OCI-LY3 (cell line): ENCODE data around the gene SERPINA12.
A peak's percentile ranks its signal among the peaks of the same experiment; 100 is the strongest.

Experiments used
- H2AFZ ChIP-seq: fragments of 200-600, 300-600 bp; shearing (Covaris generic); 2 replicates; pipeline ENCODE4 v1.6.0; 2014; ENCODE audit warnings: antibody characterized with exemption, low read depth, low read length
- H3K27ac ChIP-seq: fragments of 200-600, 300-600 bp; sonication (generic); 2 replicates; pipeline ENCODE4 v1.5.1; 2014; ENCODE audit warnings: mild to moderate bottlenecking, low read length, moderate library complexity, mixed read lengths
- H3K27me3 ChIP-seq: fragments of 200-600, 300-600 bp; sonication (generic); 2 replicates; pipeline ENCODE4 v1.6.1; 2014; ENCODE audit warnings: low read depth, low read length, mixed read lengths
- H3K36me3 ChIP-seq: fragments of 200-600, 300-600 bp; sonication (generic); replicated peaks from 2 replicates; pipeline ENCODE3; 2014; ENCODE audit warnings: low read depth, low read length, mixed read lengths
- H3K4me1 ChIP-seq: fragments of 300-600, 200-600 bp; sonication (generic); 2 replicates; pipeline ENCODE4 v1.6.1; 2014; ENCODE audit warnings: low read length, mixed read lengths
- H3K4me2 ChIP-seq: fragments of 200-600, 300-600 bp; sonication (generic); 2 replicates; pipeline ENCODE4 v1.6.1; 2014; ENCODE audit warnings: low read length, mixed read lengths
- H3K4me3 ChIP-seq: fragments of 300-600, 200-600 bp; sonication (generic); 2 replicates; pipeline ENCODE4 v1.5.1; 2014; ENCODE audit warnings: antibody characterized with exemption, mild to moderate bottlenecking, low read length, moderate library complexity
- H3K79me2 ChIP-seq: fragments of 300-600, 200-600 bp; shearing (Covaris generic); 2 replicates; pipeline ENCODE4 v1.6.1; 2014; ENCODE audit warnings: mild to moderate bottlenecking, low read length, mixed read lengths
- H3K9ac ChIP-seq: fragments of 300-600, 200-600 bp; shearing (Covaris generic); 2 replicates; pipeline ENCODE4 v1.6.0; 2014; ENCODE audit warnings: mild to moderate bottlenecking, low read length, moderate library complexity
- H3K9me3 ChIP-seq: fragments of 200-600, 300-600 bp; shearing (Covaris generic); 2 replicates; pipeline ENCODE4 v1.6.1; 2014; ENCODE audit warnings: low read length, mixed read lengths; ENCODE audit not compliant: insufficient read depth
- H4K20me1 ChIP-seq: fragments of 200-600, 300-600 bp; sonication (generic); 2 replicates; pipeline ENCODE4 v1.6.1; 2016; ENCODE audit warnings: low read length, mixed read lengths; ENCODE audit not compliant: insufficient read depth
- CTCF ChIP-seq: fragments of 200-600, 300-600 bp; sonication (generic); IDR thresholded peaks from 2 replicates; pipeline ENCODE4 v1.5.1; 2014; ENCODE audit warnings: antibody characterized with exemption, low read length, low read depth
- EZH2phosphoT487 ChIP-seq: fragments of 200-600 bp; shearing (Covaris generic); IDR thresholded peaks from 2 replicates; pipeline ENCODE4 v1.6.1; 2018; ENCODE audit warnings: antibody characterized with exemption, mixed run types, low read depth

Gene SERPINA12

GRCh38 chr14:94550041-94550440 lies 40.8 kb upstream of the SERPINA12 start:
- no peak overlapping the region for H3K27ac ChIP-seq
- no peak overlapping the region for H2AFZ ChIP-seq
- no peaks in the 10 kb centered on the region for H3K36me3 ChIP-seq
- no peak for TF ChIP-seq CTCF
- TF ChIP-seq EZH2phosphoT487, result no peak
- no peaks in the 10 kb centered on the region for H3K9me3 ChIP-seq
- no peak overlapping the region for H3K9ac ChIP-seq
- peaks cover 8% of the 10 kb centered on the region; the same call in 1 of the 2 replicates for H3K27me3 ChIP-seq
- H3K4me2 ChIP-seq, result no peak overlapping the region
- no peaks in the 10 kb centered on the region; the same call in 1 of the 2 replicates for H3K4me1 ChIP-seq
- no peak overlapping the region for H3K4me3 ChIP-seq
- H3K79me2 ChIP-seq, result no peaks in the 10 kb centered on the region
- no peaks in the 10 kb centered on the region for H4K20me1 ChIP-seq

GRCh38 chr14:94548999-94549985 lies 40.0 kb upstream of the SERPINA12 start:
- Histone ChIP-seq H2AFZ (peak overlapping the region; percentile 32; the same call in 1 of the 2 replicates), H3K79me2 (no peaks in the 10 kb centered on the region), H3K9ac (no peak overlapping the region), H3K4me2 (peak overlapping the region; percentile 31), H4K20me1 (no peaks in the 10 kb centered on the region), H3K36me3 (no peaks in the 10 kb centered on the region), H3K4me3 (no peak overlapping the region), H3K27ac (no peak overlapping the region), H3K9me3 (no peaks in the 10 kb centered on the region), H3K27me3 (peaks cover 8% of the 10 kb centered on the region; the same call in 1 of the 2 replicates), H3K4me1 (no peaks in the 10 kb centered on the region; the same call in 1 of the 2 replicates)
- TF ChIP-seq EZH2phosphoT487 (no peak), CTCF (peak; percentile 91)

GRCh38 chr14:94548131-94548998 lies 39.1 kb upstream of the SERPINA12 start:
- Histone ChIP-seq H3K36me3 (no peaks in the 10 kb centered on the region), H3K27me3 (peaks cover 8% of the 10 kb centered on the region; the same call in 1 of the 2 replicates), H3K4me1 (no peaks in the 10 kb centered on the region; the same call in 1 of the 2 replicates), H3K27ac (no peak overlapping the region), H3K4me3 (no peak overlapping the region), H3K9me3 (no peaks in the 10 kb centered on the region), H3K79me2 (no peaks in the 10 kb centered on the region), H2AFZ (no peak overlapping the region), H4K20me1 (no peaks in the 10 kb centered on the region), H3K9ac (no peak overlapping the region), H3K4me2 (no peak overlapping the region)
- no peak for TF ChIP-seq EZH2phosphoT487
- TF ChIP-seq CTCF, result no peak

GRCh38 chr14:94547726-94548125 lies 38.5 kb upstream of the SERPINA12 start:
- Histone ChIP-seq H3K79me2 (no peaks in the 10 kb centered on the region), H4K20me1 (no peaks in the 10 kb centered on the region), H3K27ac (no peak overlapping the region), H3K27me3 (peaks cover 8% of the 10 kb centered on the region; the same call in 1 of the 2 replicates), H3K4me1 (no peaks in the 10 kb centered on the region; the same call in 1 of the 2 replicates), H3K4me3 (no peak overlapping the region), H3K9ac (no peak overlapping the region), H3K9me3 (no peaks in the 10 kb centered on the region), H3K36me3 (no peaks in the 10 kb centered on the region), H3K4me2 (no peak overlapping the region), H2AFZ (no peak overlapping the region)
- TF ChIP-seq CTCF (no peak), EZH2phosphoT487 (no peak)
